HCT116 (cell line): ENCODE data around the gene GPR39. TPM values are rescaled to one million over a fixed set of nuclear protein-coding genes. Genes with fewer than 3 reads are reported as not detected.

ENCODE experiments used
- ATAC-seq: fragments of 200-7000 bp; cut with Tn5 transposase; 2 replicates; pipeline ENCODE4 v1.9.1; 2020; ENCODE audit warnings: mild to moderate bottlenecking, moderate library complexity
- BruUV-seq: library from RNA; stranded (reverse); fragments of 400-500 nt; replicated peaks from 2 replicates; lab custom pipeline; 2021; lab: Mats Ljungman, UMichigan
- CTCF ChIA-PET: fragments of 300-600 bp; sonication (Branson Sonifier 250); formaldehyde crosslinking; loops from one replicate; lab custom pipeline; 2021; ENCODE audit warnings: antibody characterized with exemption; lab: Charles Lee
- POLR2A ChIA-PET: fragments of 300-600, 350-600 bp; sonication (Branson Sonifier 250); formaldehyde crosslinking; loops from one replicate; lab custom pipeline; 2021; ENCODE audit warnings: antibody characterized with exemption; lab: Charles Lee
- RAD21 ChIA-PET, 2 experiments: fragments of 300-600 bp; sonication (Branson Sonifier 250); formaldehyde crosslinking; loops; one replicate each; lab custom pipeline; 2023; ENCODE audit warnings: low total read pairs in 2 of 2; ENCODE audit not compliant: uncharacterized antibody in 2 of 2, unreplicated experiment in 2 of 2, low non-redundant PET in 1 of 2; lab: Charles Lee
- DNase-seq: peaks from one replicate; pipeline ENCODE4 v3.0.0-alpha.2; 2010; ENCODE audit warnings: low read depth, low spot score
- H2AFZ ChIP-seq: fragments of 200-600 bp; shearing (Covaris generic), sonication (generic); 2 replicates; pipeline ENCODE4 v1.6.1; 2017; ENCODE audit warnings: low read depth, mixed run types, mixed read lengths, antibody characterized with exemption, low read length; ENCODE audit not compliant: poor library complexity, severe bottlenecking
- H3K27ac ChIP-seq: 2 replicates; pipeline ENCODE4 v1.5.1; 2012; ENCODE audit warnings: low read depth, low read length
- H3K27me3 ChIP-seq: fragments of 200-600 bp; sonication (generic); 2 replicates; pipeline ENCODE4 v1.6.1; 2016; ENCODE audit warnings: mixed run types, low read length, mixed read lengths; ENCODE audit not compliant: insufficient read depth
- H3K36me3 ChIP-seq, 2 experiments: fragments of 200-500 bp in 1 of 2; fragments of 200-600 bp in 1 of 2; sonication (Bioruptor generic) in 1 of 2; sonication (generic) in 1 of 2; 2 replicates each; pipeline versions ENCODE4 v1.5.1 to v1.6.1; 2014 to 2016; ENCODE audit warnings: low read length in 2 of 2, inconsistent platforms in 1 of 2, mixed read lengths in 1 of 2, mixed run types in 1 of 2; ENCODE audit not compliant: insufficient read depth in 2 of 2, control insufficient read depth in 1 of 2
- H3K4me1 ChIP-seq, 2 experiments: fragments of 200-600 bp in 1 of 2; sonication (generic) in 1 of 2; 2 replicates each; pipeline versions ENCODE4 v1.5.1 to v1.6.1; 2012 to 2017; ENCODE audit warnings: low read length in 2 of 2, inconsistent platforms in 1 of 2, mild to moderate bottlenecking in 1 of 2, mixed read lengths in 1 of 2, mixed run types in 1 of 2, moderate library complexity in 1 of 2; ENCODE audit not compliant: insufficient read depth in 2 of 2, control insufficient read depth in 1 of 2
- H3K4me2 ChIP-seq: fragments of 200-600 bp; sonication (generic); 2 replicates; pipeline ENCODE4 v1.6.1; 2017; ENCODE audit warnings: mixed run types, low read length, mixed read lengths
- H3K4me3 ChIP-seq, 2 experiments: fragments of 200-600 bp in 1 of 2; sonication (generic) in 1 of 2; replicated peaks in 1 of 2; 2 replicates each; pipeline ENCODE4 v1.5.1; 2011 to 2016; ENCODE audit warnings: low read length in 2 of 2, control low read depth in 1 of 2, low read depth in 1 of 2, mild to moderate bottlenecking in 1 of 2, mixed read lengths in 1 of 2, mixed run types in 1 of 2
- H3K79me2 ChIP-seq: fragments of 200-600 bp; sonication (generic); 2 replicates; pipeline ENCODE4 v1.6.1; 2017; ENCODE audit warnings: mild to moderate bottlenecking, mixed run types, low read length, moderate library complexity, mixed read lengths; ENCODE audit not compliant: insufficient read depth
- H3K9ac ChIP-seq: fragments of 200-600 bp; sonication (generic); 2 replicates; pipeline ENCODE4 v1.6.1; 2016; ENCODE audit warnings: low read length, mixed read lengths
- H3K9me2 ChIP-seq: fragments of 200-600 bp; sonication (generic), shearing (Covaris generic); 2 replicates; pipeline ENCODE4 v1.6.1; 2017; ENCODE audit warnings: mixed run types, mild to moderate bottlenecking, moderate library complexity; ENCODE audit not compliant: insufficient read depth
- H3K9me3 ChIP-seq, 2 experiments: fragments of 200-500 bp in 1 of 2; fragments of 200-600 bp in 1 of 2; sonication (Bioruptor generic) in 1 of 2; sonication (generic) in 1 of 2; 2 replicates each; pipeline ENCODE4 v1.6.1; 2014 to 2017; ENCODE audit warnings: low read length in 2 of 2, mixed read lengths in 2 of 2, inconsistent platforms in 1 of 2, low read depth in 1 of 2, mild to moderate bottlenecking in 1 of 2, mixed run types in 1 of 2, moderate library complexity in 1 of 2; ENCODE audit not compliant: control insufficient read depth in 1 of 2, insufficient read depth in 1 of 2
- H4K20me1 ChIP-seq: fragments of 200-600 bp; sonication (generic), shearing (Covaris generic); 2 replicates; pipeline ENCODE4 v1.6.1; 2017; ENCODE audit warnings: mixed run types, mild to moderate bottlenecking, moderate library complexity; ENCODE audit not compliant: insufficient read depth
- ATF3 ChIP-seq: IDR thresholded peaks from 2 replicates; pipeline ENCODE4 v1.6.1; 2012
- CEBPB ChIP-seq: IDR thresholded peaks from 2 replicates; pipeline ENCODE4 v1.6.1; 2012; ENCODE audit warnings: low read depth
- ELF1 ChIP-seq: IDR thresholded peaks from 2 replicates; pipeline ENCODE4 v1.6.1; 2012; ENCODE audit warnings: low read depth, borderline replicate concordance
- EZH2phosphoT487 ChIP-seq: fragments of 200-600 bp; IDR thresholded peaks from 2 replicates; pipeline ENCODE4 v1.6.1; 2018; ENCODE audit warnings: antibody characterized with exemption, borderline replicate concordance
- FOSL1 ChIP-seq: IDR thresholded peaks from 2 replicates; pipeline ENCODE4 v1.6.1; 2012; ENCODE audit warnings: low read depth
- JUND ChIP-seq: IDR thresholded peaks from 2 replicates; pipeline ENCODE4 v1.6.1; 2012
- RAD21 ChIP-seq: IDR thresholded peaks from 2 replicates; pipeline ENCODE4 v1.6.1; 2012; ENCODE audit warnings: low read depth, mild to moderate bottlenecking
- SIN3A ChIP-seq: IDR thresholded peaks from 2 replicates; pipeline ENCODE4 v1.6.1; 2012; ENCODE audit warnings: low read depth
- SRF ChIP-seq: IDR thresholded peaks from 2 replicates; pipeline ENCODE4 v1.6.1; 2012; ENCODE audit warnings: low read depth
- TCF7L2 ChIP-seq: IDR thresholded peaks from 2 replicates; pipeline ENCODE4 v1.7.0; 2011; ENCODE audit warnings: borderline replicate concordance, inconsistent platforms; ENCODE audit not compliant: insufficient read depth, insufficient read length; ENCODE audit errors: extremely low read depth
- YY1 ChIP-seq: IDR thresholded peaks from 2 replicates; pipeline ENCODE4 v1.6.1; 2011; ENCODE audit warnings: low read length, low read depth, moderate library complexity, mild to moderate bottlenecking; ENCODE audit not compliant: insufficient replicate concordance; ENCODE audit errors: extremely low read depth
- ZBTB33 ChIP-seq: IDR thresholded peaks from 2 replicates; pipeline ENCODE4 v1.6.1; 2011; ENCODE audit warnings: mild to moderate bottlenecking, low read length, moderate library complexity; ENCODE audit not compliant: insufficient replicate concordance; ENCODE audit errors: extremely low read depth
- intact Hi-C: fragments of 100-400 bp; cut with micrococcal nuclease; formaldehyde crosslinking; loops from 2 replicates; pipeline ENCODE4 v1.10.0; 2022
- total RNA-seq: library from RNA; stranded (reverse); gene quantifications from one replicate; pipeline ENCODE4 v1.2.1, GENCODE V29; 2021; ENCODE audit not compliant: unreplicated experiment

Gene GPR39
- total RNA-seq, 1 experiment from 2014 or later = 5.1 TPM

GRCh38 chr2:132589111-132589830 lies 172.7 kb downstream of the GPR39 start (continued):
- TF ChIP-seq ZBTB33 (no peak), YY1 (no peak), TCF7L2 (no peak), SRF (no peak)

GRCh38 chr2:132589966-132590365 lies 173.4 kb downstream of the GPR39 start:
- POLR2A ChIA-PET = no interaction called here
- Histone ChIP-seq H4K20me1 (no peaks in the 10 kb centered on the region), H3K9ac (no peak overlapping the region), H3K4me2 (no peak overlapping the region), H3K9me2 (no peaks in the 10 kb centered on the region), H2AFZ (no peak overlapping the region), H3K27me3 (no peaks in the 10 kb centered on the region; the same call in 1 of the 2 replicates), H3K9me3 (no peaks in the 10 kb centered on the region), H3K4me3 (no peak overlapping the region), H3K36me3 (no peaks in the 10 kb centered on the region), H3K79me2 (no peaks in the 10 kb centered on the region), H3K27ac (no peak overlapping the region), H3K4me1 (no peaks in the 10 kb centered on the region)
- ATAC-seq = no peak
- no peak for DNase-seq
- intact Hi-C loops = no loop called here
- no peak for TF ChIP-seq TCF7L2
- TF ChIP-seq FOSL1 = no peak
- no peak for TF ChIP-seq YY1
- no peak for TF ChIP-seq ELF1
- TF ChIP-seq ATF3 = no peak
- TF ChIP-seq RAD21 = no peak
- no peak for TF ChIP-seq EZH2phosphoT487
- no peak for TF ChIP-seq ZBTB33
- TF ChIP-seq JUND = no peak
- TF ChIP-seq CEBPB = no peak
- no peak for TF ChIP-seq SIN3A
- BruUV-seq = no TSS peak
- RAD21 ChIA-PET = no interaction called here
- CTCF ChIA-PET = no interaction called here
